KMS-11 (cell line): ENCODE measurements around the gene THSD7A.

Experiments
- H2AFZ ChIP-seq: fragments of 200-600 bp; sonication (generic); 2 replicates; pipeline ENCODE4 v1.6.1; 2016; ENCODE audit warnings: antibody characterized with exemption, mixed run types, low read depth
- H3K27ac ChIP-seq: fragments of 200-600 bp; sonication (generic); 2 replicates; pipeline ENCODE4 v1.6.1; 2016; ENCODE audit warnings: mild to moderate bottlenecking, mixed run types
- H3K27me3 ChIP-seq: fragments of 200-600 bp; sonication (generic); 2 replicates; pipeline ENCODE4 v1.6.1; 2017; ENCODE audit warnings: mild to moderate bottlenecking, low read depth, mixed run types, moderate library complexity; ENCODE audit not compliant: insufficient read depth
- H3K36me3 ChIP-seq: fragments of 200-600 bp; sonication (generic); 2 replicates; pipeline ENCODE4 v1.6.1; 2017; ENCODE audit warnings: mild to moderate bottlenecking, mixed run types; ENCODE audit not compliant: insufficient read depth
- H3K4me1 ChIP-seq: fragments of 200-600 bp; sonication (generic); 2 replicates; pipeline ENCODE4 v1.6.1; 2016; ENCODE audit warnings: mild to moderate bottlenecking, low read depth, mixed run types; ENCODE audit not compliant: poor library complexity, severe bottlenecking
- H3K4me2 ChIP-seq: fragments of 200-600 bp; sonication (generic); 2 replicates; pipeline ENCODE4 v1.7.0; 2016; ENCODE audit warnings: mild to moderate bottlenecking, mixed run types
- H3K4me3 ChIP-seq: fragments of 200-600 bp; sonication (generic); IDR thresholded peaks from 2 replicates; pipeline ENCODE4 v1.6.1; 2017; ENCODE audit warnings: low read depth, low read length, mixed read lengths; ENCODE audit not compliant: insufficient read depth
- H3K79me2 ChIP-seq: fragments of 200-600 bp; sonication (generic); 2 replicates; pipeline ENCODE4 v1.6.1; 2016; ENCODE audit warnings: low read depth, mixed run types; ENCODE audit not compliant: insufficient read depth
- H3K9ac ChIP-seq: fragments of 200-600 bp; sonication (generic); 2 replicates; pipeline ENCODE4 v1.6.1; 2016; ENCODE audit warnings: mild to moderate bottlenecking, mixed run types
- H4K20me1 ChIP-seq: fragments of 200-600 bp; sonication (generic); 2 replicates; pipeline ENCODE4 v1.6.1; 2016; ENCODE audit warnings: mild to moderate bottlenecking, mixed run types; ENCODE audit not compliant: insufficient read depth
- TF ChIP-seq, protein P1 (sequence below): fragments of 200-600 bp; sonication (generic); conservative IDR thresholded peaks from 2 replicates; pipeline ENCODE4 v1.6.1; 2017; ENCODE audit warnings: low read depth, mild to moderate bottlenecking, antibody characterized with exemption, low read length, moderate library complexity, mixed read lengths

The THSD7A gene

GRCh38 chr7:11689096-11689495, 142.9 kb downstream of the THSD7A start:
- no peak overlapping the region for H2AFZ ChIP-seq
- H3K27ac ChIP-seq, result no peak overlapping the region
- H3K27me3 ChIP-seq, result no peaks in the 10 kb centered on the region
- H3K79me2 ChIP-seq, result no peaks in the 10 kb centered on the region
- H3K36me3 ChIP-seq, result no peaks in the 10 kb centered on the region
- TF ChIP-seq, protein P1, sequence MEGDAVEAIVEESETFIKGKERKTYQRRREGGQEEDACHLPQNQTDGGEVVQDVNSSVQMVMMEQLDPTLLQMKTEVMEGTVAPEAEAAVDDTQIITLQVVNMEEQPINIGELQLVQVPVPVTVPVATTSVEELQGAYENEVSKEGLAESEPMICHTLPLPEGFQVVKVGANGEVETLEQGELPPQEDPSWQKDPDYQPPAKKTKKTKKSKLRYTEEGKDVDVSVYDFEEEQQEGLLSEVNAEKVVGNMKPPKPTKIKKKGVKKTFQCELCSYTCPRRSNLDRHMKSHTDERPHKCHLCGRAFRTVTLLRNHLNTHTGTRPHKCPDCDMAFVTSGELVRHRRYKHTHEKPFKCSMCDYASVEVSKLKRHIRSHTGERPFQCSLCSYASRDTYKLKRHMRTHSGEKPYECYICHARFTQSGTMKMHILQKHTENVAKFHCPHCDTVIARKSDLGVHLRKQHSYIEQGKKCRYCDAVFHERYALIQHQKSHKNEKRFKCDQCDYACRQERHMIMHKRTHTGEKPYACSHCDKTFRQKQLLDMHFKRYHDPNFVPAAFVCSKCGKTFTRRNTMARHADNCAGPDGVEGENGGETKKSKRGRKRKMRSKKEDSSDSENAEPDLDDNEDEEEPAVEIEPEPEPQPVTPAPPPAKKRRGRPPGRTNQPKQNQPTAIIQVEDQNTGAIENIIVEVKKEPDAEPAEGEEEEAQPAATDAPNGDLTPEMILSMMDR, result no peak
- no peak overlapping the region for H3K9ac ChIP-seq
- no peak overlapping the region for H3K4me2 ChIP-seq
- H3K4me3 ChIP-seq, result no peak overlapping the region
- H3K4me1 ChIP-seq, result no peaks in the 10 kb centered on the region
- H4K20me1 ChIP-seq, result no peaks in the 10 kb centered on the region

DNA sequence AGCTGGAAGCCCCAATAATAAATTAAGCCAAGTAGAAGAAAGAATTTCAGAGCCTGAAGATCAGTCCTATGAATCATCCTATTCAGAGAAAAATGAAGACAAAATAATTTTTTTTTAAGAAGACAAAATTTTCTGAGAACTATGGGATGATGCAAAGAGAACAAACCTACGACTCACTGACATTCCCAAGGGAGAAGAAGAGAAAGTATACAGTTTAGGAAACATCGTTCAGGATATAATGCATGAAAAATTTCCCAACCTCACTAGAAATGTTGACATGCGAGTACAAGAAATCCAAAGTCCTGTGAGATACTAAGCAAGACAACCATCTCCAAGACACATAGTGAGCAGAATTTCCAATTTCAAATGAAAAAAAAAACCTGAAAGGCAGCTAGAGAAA, 150.5 kb downstream of the THSD7A start:
- no peaks in the 10 kb centered on the region for H3K36me3 ChIP-seq
- no peaks in the 10 kb centered on the region for H4K20me1 ChIP-seq
- H3K4me2 ChIP-seq, result no peak overlapping the region
- no peak overlapping the region for H3K9ac ChIP-seq
- H3K27me3 ChIP-seq, result no peaks in the 10 kb centered on the region
- H3K4me1 ChIP-seq, result no peaks in the 10 kb centered on the region
- no peak overlapping the region for H3K27ac ChIP-seq
- TF ChIP-seq, protein P1, result no peak
- no peak overlapping the region for H3K4me3 ChIP-seq
- no peak overlapping the region for H2AFZ ChIP-seq
- H3K79me2 ChIP-seq, result no peaks in the 10 kb centered on the region

DNA sequence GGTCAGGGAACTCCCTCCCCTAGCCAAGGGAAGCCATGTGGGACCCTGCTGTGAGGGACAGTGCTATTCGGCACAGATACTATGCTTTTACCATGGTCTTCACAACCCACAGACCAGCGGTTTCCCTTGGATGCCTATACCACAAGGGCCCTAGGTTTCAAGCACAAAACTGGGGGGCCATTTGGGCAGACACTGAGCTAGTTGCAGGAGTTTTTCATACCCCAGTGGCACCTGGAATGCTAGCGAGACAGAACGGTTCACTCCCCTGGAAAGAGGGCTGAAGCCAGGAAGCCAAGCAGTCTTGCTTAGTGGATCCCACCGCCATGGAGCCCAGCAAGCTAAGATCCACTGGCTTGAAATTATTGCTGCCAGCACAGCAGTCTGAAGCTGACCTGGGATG, 156.8 kb downstream of the THSD7A start:
- H3K9ac ChIP-seq, result no peak overlapping the region
- H4K20me1 ChIP-seq, result no peaks in the 10 kb centered on the region
- no peak overlapping the region for H3K27ac ChIP-seq
- no peak overlapping the region for H2AFZ ChIP-seq
- H3K4me3 ChIP-seq, result no peak overlapping the region
- no peaks in the 10 kb centered on the region for H3K79me2 ChIP-seq
- H3K4me2 ChIP-seq, result no peak overlapping the region
- H3K36me3 ChIP-seq, result no peaks in the 10 kb centered on the region
- no peaks in the 10 kb centered on the region for H3K4me1 ChIP-seq
- H3K27me3 ChIP-seq, result no peaks in the 10 kb centered on the region
- TF ChIP-seq, protein P1, result no peak

- H2AFZ ChIP-seq, result no peak overlapping the region
- no peak overlapping the region for H3K27ac ChIP-seq
- no peaks in the 10 kb centered on the region for H3K79me2 ChIP-seq
- no peak overlapping the region for H3K4me3 ChIP-seq
- H3K4me1 ChIP-seq, result no peaks in the 10 kb centered on the region
- TF ChIP-seq, protein P1, result no peak
- H3K36me3 ChIP-seq, result no peaks in the 10 kb centered on the region; the same call in 1 of the 2 replicates
- H4K20me1 ChIP-seq, result no peaks in the 10 kb centered on the region
- no peak overlapping the region for H3K9ac ChIP-seq
- H3K4me2 ChIP-seq, result no peak overlapping the region
- H3K27me3 ChIP-seq, result no peaks in the 10 kb centered on the region
Measured at GRCh38 chr7:11668727-11669126, 163.3 kb downstream of the THSD7A start.
